ENCODE results near the gene ARID1A.

- no peak for TF ChIP-seq CTCF (conservative IDR thresholded peaks at IDR 0.05; ENCODE audit: low read depth in 2 of 2)
- TF ChIP-seq EZH2 (IDR thresholded peaks at IDR 0.05; ENCODE audit: low read depth, unreplicated experiment), result no peak
- no peak for TF ChIP-seq POLR2AphosphoS5 (IDR thresholded peaks at IDR 0.05; ENCODE audit: low read depth)
These were observed 132.7 kb downstream of the ARID1A start for GRCh38 chr1:26828411-26828991.

Measured in GM23338 (cell line).